K562 (cell line): ENCODE data around the gene ULK1.

Experiments used
- AFF1 ChIP-seq, 2 experiments: fragments of 450-650 bp; IDR thresholded peaks; 2 replicates each; pipeline ENCODE4 v1.6.1; 2018; ENCODE audit warnings: mild to moderate bottlenecking in 2 of 2, low read depth in 1 of 2; ENCODE audit not compliant: partially characterized antibody in 2 of 2
- CBFB ChIP-seq: sonication (generic); formaldehyde crosslinking; IDR thresholded peaks from 2 replicates; pipeline ENCODE4 v1.4.0; 2020; ENCODE audit warnings: mild to moderate bottlenecking, missing genetic modification reagents
- EZH2 ChIP-seq: IDR thresholded peaks from 2 replicates; pipeline ENCODE4 v1.6.1; 2012; ENCODE audit warnings: low read depth, mild to moderate bottlenecking, inconsistent platforms, low read length, borderline replicate concordance
- GATA2 ChIP-seq: sonication (generic); formaldehyde crosslinking; IDR thresholded peaks from 2 replicates; pipeline ENCODE4 v1.4.0; 2020; ENCODE audit warnings: mild to moderate bottlenecking, missing genetic modification reagents
- PHB2 ChIP-seq: fragments of 450-650 bp; IDR thresholded peaks from 2 replicates; pipeline ENCODE4 v1.6.1; 2017; ENCODE audit warnings: low read depth
- PHF21A ChIP-seq: fragments of 450-650 bp; IDR thresholded peaks from 2 replicates; pipeline ENCODE4 v1.6.1; 2017; ENCODE audit warnings: low read depth, borderline replicate concordance
- POLR2AphosphoS5 ChIP-seq: IDR thresholded peaks from 2 replicates; pipeline ENCODE4 v1.6.1; 2011; ENCODE audit warnings: mild to moderate bottlenecking, low read depth, low read length, moderate library complexity; ENCODE audit not compliant: control insufficient read depth, insufficient read depth
- TF ChIP-seq, protein P1 (sequence below), 3 experiments: IDR thresholded peaks in 2 of 3; conservative IDR thresholded peaks in 1 of 3; 2 replicates each; pipeline ENCODE4 v1.5.1; 2011 to 2012; ENCODE audit warnings: low read length in 3 of 3, mild to moderate bottlenecking in 3 of 3, control low read depth in 2 of 3, improper control_type of control experiment in 1 of 3, inconsistent platforms in 1 of 3, low read depth in 1 of 3, mixed read lengths in 1 of 3, moderate library complexity in 1 of 3; ENCODE audit not compliant: insufficient read depth in 2 of 3

DNA sequence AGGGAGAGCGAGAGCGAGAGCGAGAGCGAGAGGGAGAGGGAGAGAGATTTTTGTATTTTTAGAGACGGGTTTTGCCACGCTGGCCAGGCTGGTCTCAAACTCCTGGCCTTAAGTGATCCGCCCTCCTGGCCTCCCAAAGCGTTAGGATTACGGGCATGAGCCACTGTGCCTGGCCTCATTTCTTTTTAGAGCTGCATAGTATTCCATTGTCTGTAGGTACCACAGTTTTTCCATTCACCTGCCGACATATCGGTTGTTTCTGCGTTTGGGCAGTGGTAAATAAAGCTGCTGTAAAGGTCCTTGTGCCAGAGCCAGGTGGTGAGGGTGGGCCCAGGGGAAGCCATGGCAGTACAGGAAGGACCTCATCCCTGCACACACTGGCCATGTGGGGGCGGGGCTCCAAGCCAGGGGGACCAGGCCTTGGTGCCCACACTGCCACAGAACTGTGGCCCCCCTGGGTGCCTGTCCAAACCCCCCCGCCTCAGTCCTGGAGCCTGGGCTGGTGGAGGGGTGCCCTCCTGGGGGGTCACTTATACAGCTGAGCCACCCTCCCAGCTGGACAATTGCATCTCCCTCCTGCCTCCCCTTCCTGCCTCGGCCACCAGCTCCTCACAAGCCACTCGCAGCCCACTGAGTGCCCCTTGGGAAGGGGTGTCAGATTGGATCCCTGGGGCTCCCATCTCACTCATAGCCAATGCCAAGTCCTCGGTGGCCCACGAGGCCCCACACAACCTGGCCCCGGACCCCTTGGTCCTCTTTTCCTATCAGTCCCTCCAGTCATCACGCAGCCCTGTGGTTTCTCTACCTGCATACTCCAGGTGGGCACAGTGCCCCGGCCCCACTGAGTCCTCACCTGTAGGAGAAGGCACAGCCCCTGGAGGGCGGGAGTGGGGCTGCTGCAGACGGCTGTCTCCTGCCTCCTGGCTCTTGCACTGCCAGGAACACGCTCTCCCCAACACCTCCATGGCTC lies 33.0 kb downstream of the ULK1 start:
- TF ChIP-seq GATA2 (no peak), CBFB (no peak), PHB2 (no peak), PHF21A (no peak), EZH2 (no peak), POLR2AphosphoS5 (no peak), AFF1 (IDR thresholded peaks at IDR 0.05; ENCODE audit: low read depth in 1 of 2, partially characterized antibody in 2 of 2) (no peak)
- TF ChIP-seq, protein P1, sequence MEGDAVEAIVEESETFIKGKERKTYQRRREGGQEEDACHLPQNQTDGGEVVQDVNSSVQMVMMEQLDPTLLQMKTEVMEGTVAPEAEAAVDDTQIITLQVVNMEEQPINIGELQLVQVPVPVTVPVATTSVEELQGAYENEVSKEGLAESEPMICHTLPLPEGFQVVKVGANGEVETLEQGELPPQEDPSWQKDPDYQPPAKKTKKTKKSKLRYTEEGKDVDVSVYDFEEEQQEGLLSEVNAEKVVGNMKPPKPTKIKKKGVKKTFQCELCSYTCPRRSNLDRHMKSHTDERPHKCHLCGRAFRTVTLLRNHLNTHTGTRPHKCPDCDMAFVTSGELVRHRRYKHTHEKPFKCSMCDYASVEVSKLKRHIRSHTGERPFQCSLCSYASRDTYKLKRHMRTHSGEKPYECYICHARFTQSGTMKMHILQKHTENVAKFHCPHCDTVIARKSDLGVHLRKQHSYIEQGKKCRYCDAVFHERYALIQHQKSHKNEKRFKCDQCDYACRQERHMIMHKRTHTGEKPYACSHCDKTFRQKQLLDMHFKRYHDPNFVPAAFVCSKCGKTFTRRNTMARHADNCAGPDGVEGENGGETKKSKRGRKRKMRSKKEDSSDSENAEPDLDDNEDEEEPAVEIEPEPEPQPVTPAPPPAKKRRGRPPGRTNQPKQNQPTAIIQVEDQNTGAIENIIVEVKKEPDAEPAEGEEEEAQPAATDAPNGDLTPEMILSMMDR (IDR thresholded peaks at IDR 0.05 in 2 of 3, conservative IDR thresholded peaks at IDR 0.05 in 1 of 3; ENCODE audit: insufficient read depth in 2 of 3, low read depth in 1 of 3, low read length in 3 of 3): no peak
